IMR-90 (cell line): ENCODE measurements around the gene PLA2G4E. TPM values are rescaled to one million over a fixed set of nuclear protein-coding genes. Genes with fewer than 3 reads are reported as not detected.

Experiments
- ATAC-seq: fragments of 200-7000 bp; cut with Tn5 transposase; 2 replicates; pipeline ENCODE4 v1.9.1; 2020; ENCODE audit warnings: low read depth, mild to moderate bottlenecking, moderate library complexity
- BruUV-seq: library from RNA; stranded (reverse); fragments of 400-500 nt; replicated peaks from 2 replicates; lab custom pipeline; 2021; lab: Mats Ljungman, UMichigan
- CTCF ChIA-PET: fragments of 300-600 bp; formaldehyde crosslinking; extraction: SDS; loops from one replicate; lab custom pipeline; 2021; ENCODE audit warnings: antibody characterized with exemption; lab: Yijun Ruan, JAX
- POLR2A ChIA-PET: fragments of 300-600 bp; sonication (Branson Sonifier 250); formaldehyde crosslinking; loops from one replicate; lab custom pipeline; 2022; ENCODE audit warnings: antibody characterized with exemption; ENCODE audit not compliant: unreplicated experiment; lab: Charles Lee
- DNase-seq: peaks from one replicate; pipeline ENCODE4 v3.0.0; 2013
- H2AFZ ChIP-seq: replicated peaks from 2 replicates; pipeline ENCODE3; 2013; ENCODE audit warnings: low read length, mild to moderate bottlenecking; ENCODE audit not compliant: poor library complexity
- H2AK5ac ChIP-seq: 2 replicates; pipeline ENCODE4 v1.6.1; 2013; ENCODE audit warnings: low read depth, low read length, inconsistent platforms
- H2AK9ac ChIP-seq: replicated peaks from 2 replicates; pipeline ENCODE3; 2013; ENCODE audit warnings: mild to moderate bottlenecking, low read depth, low read length, moderate library complexity; ENCODE audit not compliant: poor library complexity
- H2BK120ac ChIP-seq: 2 replicates; pipeline ENCODE4 v1.6.1; 2013; ENCODE audit warnings: low read depth, low read length, inconsistent platforms
- H2BK15ac ChIP-seq: 3 replicates; pipeline ENCODE4 v1.6.1; 2013; ENCODE audit warnings: low read depth, low read length, inconsistent platforms
- H2BK20ac ChIP-seq: 2 replicates; pipeline ENCODE4 v1.6.1; 2013; ENCODE audit warnings: low read depth, mild to moderate bottlenecking, inconsistent platforms, low read length, moderate library complexity
- H2BK5ac ChIP-seq: 2 replicates; pipeline ENCODE4 v1.6.1; 2013; ENCODE audit warnings: mild to moderate bottlenecking, low read depth, low read length, inconsistent platforms; ENCODE audit not compliant: poor library complexity, severe bottlenecking
- H3K14ac ChIP-seq: replicated peaks from 2 replicates; pipeline ENCODE4 v1.6.1; 2013; ENCODE audit warnings: low read depth, low read length, inconsistent platforms
- H3K18ac ChIP-seq: 2 replicates; pipeline ENCODE4 v1.6.1; 2013; ENCODE audit warnings: low read depth, low read length, control low read depth
- H3K23ac ChIP-seq: 2 replicates; pipeline ENCODE4 v1.6.1; 2013; ENCODE audit warnings: low read depth, low read length, inconsistent platforms
- H3K27ac ChIP-seq: 2 replicates; pipeline ENCODE4 v1.5.1; 2013; ENCODE audit warnings: mild to moderate bottlenecking, control low read depth, low read length; ENCODE audit not compliant: insufficient read depth
- H3K27me3 ChIP-seq: 2 replicates; pipeline ENCODE4 v1.6.1; 2013; ENCODE audit warnings: low read length; ENCODE audit not compliant: control insufficient read depth, insufficient read depth
- H3K36me3 ChIP-seq: 2 replicates; pipeline ENCODE4 v1.6.1; 2013; ENCODE audit warnings: low read length, mixed read lengths; ENCODE audit not compliant: control insufficient read depth, insufficient read depth
- H3K4ac ChIP-seq: 2 replicates; pipeline ENCODE4 v1.6.1; 2013; ENCODE audit warnings: low read depth, low read length, inconsistent platforms
- H3K4me1 ChIP-seq: 2 replicates; pipeline ENCODE4 v1.6.1; 2013; ENCODE audit warnings: low read length, mixed read lengths; ENCODE audit not compliant: control insufficient read depth, insufficient read depth
- H3K4me2 ChIP-seq: 2 replicates; pipeline ENCODE4 v1.6.1; 2013; ENCODE audit warnings: low read depth, mild to moderate bottlenecking, control low read depth, low read length, moderate library complexity
- H3K4me3 ChIP-seq: 2 replicates; pipeline ENCODE4 v1.5.1; 2013; ENCODE audit warnings: low read depth, mild to moderate bottlenecking, control low read depth, low read length, moderate library complexity; ENCODE audit not compliant: insufficient read depth
- H3K56ac ChIP-seq: 2 replicates; pipeline ENCODE4 v1.6.1; 2013; ENCODE audit warnings: low read length, inconsistent platforms; ENCODE audit not compliant: insufficient read depth; ENCODE audit errors: extremely low read depth
- H3K79me1 ChIP-seq, 2 experiments: 2 replicates each; pipeline ENCODE4 v1.6.1; 2013; ENCODE audit warnings: low read length in 2 of 2, inconsistent platforms in 1 of 2, low read depth in 1 of 2
- H3K9ac ChIP-seq: 2 replicates; pipeline ENCODE4 v1.6.1; 2013; ENCODE audit warnings: low read depth, low read length, control low read depth
- H3K9me1 ChIP-seq: 2 replicates; pipeline ENCODE4 v1.6.1; 2013; ENCODE audit warnings: low read length, inconsistent platforms; ENCODE audit not compliant: insufficient read depth
- H3K9me3 ChIP-seq: 2 replicates; pipeline ENCODE4 v1.6.1; 2013; ENCODE audit warnings: low read length; ENCODE audit not compliant: control insufficient read depth, insufficient read depth
- H4K20me1 ChIP-seq: 2 replicates; pipeline ENCODE4 v1.6.1; 2013; ENCODE audit warnings: low read length, inconsistent platforms; ENCODE audit not compliant: insufficient read depth
- H4K5ac ChIP-seq: 2 replicates; pipeline ENCODE4 v1.6.1; 2013; ENCODE audit warnings: mild to moderate bottlenecking, low read depth, low read length, control low read depth
- H4K8ac ChIP-seq, 2 experiments: 2 replicates each; pipeline ENCODE4 v1.6.1; 2013; ENCODE audit warnings: low read depth in 2 of 2, low read length in 2 of 2, control low read depth in 1 of 2, inconsistent platforms in 1 of 2
- H4K91ac ChIP-seq: 2 replicates; pipeline ENCODE4 v1.6.1; 2013; ENCODE audit warnings: low read depth, low read length, inconsistent platforms; ENCODE audit not compliant: insufficient read depth
- BHLHE40 ChIP-seq: fragments of 150-350 bp; IDR thresholded peaks from 2 replicates; pipeline ENCODE4 v1.6.1; 2016; ENCODE audit warnings: mild to moderate bottlenecking, low read depth, low read length
- CEBPB ChIP-seq: IDR thresholded peaks from 2 replicates; pipeline ENCODE4 v1.6.1; 2012; ENCODE audit warnings: low read depth, low read length, improper control_type of control experiment
- CHD1 ChIP-seq: IDR thresholded peaks from 2 replicates; pipeline ENCODE4 v1.6.1; 2012; ENCODE audit warnings: low read depth, low read length, improper control_type of control experiment
- FOS ChIP-seq: fragments of 150-350 bp; IDR thresholded peaks from 2 replicates; pipeline ENCODE4 v1.6.1; 2016; ENCODE audit warnings: low read depth, low read length
- MAFK ChIP-seq: IDR thresholded peaks from 2 replicates; pipeline ENCODE4 v1.6.1; 2012; ENCODE audit warnings: low read depth, low read length, improper control_type of control experiment
- MAZ ChIP-seq: IDR thresholded peaks from 2 replicates; pipeline ENCODE4 v1.6.1; 2012; ENCODE audit warnings: low read depth, mild to moderate bottlenecking, low read length, improper control_type of control experiment, moderate library complexity, borderline replicate concordance
- MXI1 ChIP-seq: IDR thresholded peaks from 2 replicates; pipeline ENCODE4 v1.6.1; 2012; ENCODE audit warnings: low read depth, mild to moderate bottlenecking, low read length, moderate library complexity, borderline replicate concordance
- NFE2L2 ChIP-seq: fragments of 150-350 bp; IDR thresholded peaks from 2 replicates; pipeline ENCODE4 v1.6.1; 2016; ENCODE audit warnings: low read depth, mild to moderate bottlenecking, low read length
- POLR2A ChIP-seq: IDR thresholded peaks from 2 replicates; pipeline ENCODE4 v1.6.1; 2012; ENCODE audit warnings: mild to moderate bottlenecking, low read depth, low read length
- RAD21 ChIP-seq: IDR thresholded peaks from 2 replicates; pipeline ENCODE4 v1.6.1; 2012; ENCODE audit warnings: low read length, improper control_type of control experiment
- RCOR1 ChIP-seq: IDR thresholded peaks from 2 replicates; pipeline ENCODE4 v1.6.1; 2012; ENCODE audit warnings: mild to moderate bottlenecking, low read length, improper control_type of control experiment; ENCODE audit not compliant: insufficient replicate concordance
- RFX5 ChIP-seq: IDR thresholded peaks from 2 replicates; pipeline ENCODE4 v1.8.0; 2012; ENCODE audit warnings: low read depth, mild to moderate bottlenecking, low read length, moderate library complexity
- SMC3 ChIP-seq: fragments of 150-350 bp; IDR thresholded peaks from 2 replicates; pipeline ENCODE4 v1.6.1; 2016; ENCODE audit warnings: low read depth, mild to moderate bottlenecking, antibody characterized with exemption, low read length, moderate library complexity
- WGBS, 2 experiments: methylation state at CpG; one replicate each; pipeline versions ENCODE4 v1.1.5 to v1.1.7; 2013; ENCODE audit warnings: missing lambda C conversion rate in 2 of 2; ENCODE audit not compliant: insufficient read length in 1 of 2; ENCODE audit errors: extremely low coverage in 2 of 2; 5-methylcytosine and 5-hydroxymethylcytosine counted together
- dilution Hi-C: fragments of 300-500 bp; cut with HindIII; formaldehyde crosslinking; loops from one replicate; pipeline ENCODE4 v1.14.3; 2018; ENCODE audit warnings: low sequenced_read_pairs; ENCODE audit not compliant: unreplicated experiment
- in situ Hi-C: fragments of 300-500 bp; cut with MboI; formaldehyde crosslinking; loops from 3 replicates; pipeline ENCODE4 v1.14.3; 2019; ENCODE audit warnings: low sequenced_read_pairs, inconsistent platforms, mixed read lengths
- intact Hi-C: fragments of 100-400 bp; cut with micrococcal nuclease; formaldehyde crosslinking; loops from 2 replicates; pipeline ENCODE4 v1.10.0; 2022
- polyA plus RNA-seq, 3 experiments: library from polyadenylated mRNA; depleted of rRNA; stranded (reverse); fragments of >200 nt; gene quantifications; 2 replicates each; pipeline ENCODE4 v1.2.3, GENCODE V29; 2012; ENCODE audit warnings: low replicate concordance in 1 of 3
- total RNA-seq: library from RNA; depleted of rRNA; stranded (reverse); fragments of >200 nt; gene quantifications from 2 replicates; pipeline ENCODE4 v1.2.3, GENCODE V29; 2012
- TF ChIP-seq, protein P1 (sequence below): conservative IDR thresholded peaks from 2 replicates; pipeline ENCODE4 v1.5.1; 2012; ENCODE audit warnings: mild to moderate bottlenecking, low read depth, low read length, improper control_type of control experiment
- TF ChIP-seq, protein P2 (sequence below): fragments of 150-350 bp; IDR thresholded peaks from 2 replicates; pipeline ENCODE4 v1.6.1; 2017; ENCODE audit warnings: mild to moderate bottlenecking, antibody characterized with exemption, low read length, low read depth
- TF ChIP-seq, protein P3 (sequence below): fragments of 150-350 bp; IDR thresholded peaks from 2 replicates; pipeline ENCODE4 v1.6.1; 2016; ENCODE audit warnings: low read depth, mild to moderate bottlenecking, low read length, moderate library complexity, borderline replicate concordance

PLA2G4E gene
- total and polyA plus RNA-seq, 2 of the 4 experiments (the other 2 are of a cell fraction): not detected

DNA sequence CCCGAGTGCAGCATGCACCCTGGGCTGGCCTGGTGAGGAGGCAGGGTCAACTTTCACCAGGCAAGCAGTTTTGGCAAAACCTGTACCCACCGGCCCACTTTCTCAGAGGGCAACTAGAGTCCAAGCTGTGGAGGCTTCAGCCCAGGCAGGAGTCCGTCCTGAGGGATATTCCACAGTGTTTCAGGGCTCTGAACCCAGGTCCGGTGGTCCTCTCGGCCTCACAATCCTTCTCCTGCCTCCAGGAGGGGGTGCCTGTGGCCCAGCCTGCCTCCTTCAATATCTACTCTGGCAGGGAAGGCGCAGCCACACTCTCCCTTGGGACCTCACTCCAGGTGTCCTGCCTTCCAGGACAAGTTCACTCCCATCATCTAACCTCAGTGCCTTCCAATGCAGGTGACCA lies 3.9 kb downstream of the PLA2G4E start:
- in situ Hi-C loops (no loop called here), dilution Hi-C loops (no loop called here), intact Hi-C loops (no loop called here)
- POLR2A ChIA-PET: no interaction called here
- no peak overlapping the region for H4K8ac ChIP-seq
- no peaks in the 10 kb centered on the region for H3K79me1 ChIP-seq
- no peak overlapping the region for H2AK5ac ChIP-seq
- no peaks in the 10 kb centered on the region for H3K36me3 ChIP-seq
- CTCF ChIA-PET: no interaction called here
- H3K4me3 ChIP-seq: no peak overlapping the region
- no peak overlapping the region for H2AK9ac ChIP-seq
- H2BK120ac ChIP-seq: no peak overlapping the region
- no peak overlapping the region for H2BK15ac ChIP-seq
- H2BK5ac ChIP-seq: no peak overlapping the region
- peaks cover 71% of the 10 kb centered on the region for H3K27me3 ChIP-seq
- WGBS, 2 experiments: 71% methylated on average over 3 of the region's 6 CpGs; no CpG with 5 or more reads in 1 of the 2 experiments
- H2AFZ ChIP-seq: no peak overlapping the region
- peaks cover 3% of the 10 kb centered on the region; the same call in 1 of the 2 replicates for H3K9me3 ChIP-seq
- no peaks in the 10 kb centered on the region for H3K9me1 ChIP-seq
- no peak overlapping the region for H4K91ac ChIP-seq
- no peak overlapping the region for H4K5ac ChIP-seq
- ATAC-seq (no peak), DNase-seq (no peak)
- no peak overlapping the region for H3K4ac ChIP-seq
- H3K27ac ChIP-seq: no peak overlapping the region
- no peak overlapping the region for H3K9ac ChIP-seq
- H3K4me1 ChIP-seq: no peaks in the 10 kb centered on the region
- no peak overlapping the region for H2BK20ac ChIP-seq
- no peak overlapping the region for H3K18ac ChIP-seq
- TF ChIP-seq CHD1 (no peak), CEBPB (no peak), FOS (no peak), MAZ (no peak), MXI1 (no peak), BHLHE40 (no peak), RAD21 (no peak), RCOR1 (no peak), POLR2A (no peak), MAFK (no peak), RFX5 (no peak), NFE2L2 (no peak), SMC3 (no peak)
- TF ChIP-seq, protein P1, sequence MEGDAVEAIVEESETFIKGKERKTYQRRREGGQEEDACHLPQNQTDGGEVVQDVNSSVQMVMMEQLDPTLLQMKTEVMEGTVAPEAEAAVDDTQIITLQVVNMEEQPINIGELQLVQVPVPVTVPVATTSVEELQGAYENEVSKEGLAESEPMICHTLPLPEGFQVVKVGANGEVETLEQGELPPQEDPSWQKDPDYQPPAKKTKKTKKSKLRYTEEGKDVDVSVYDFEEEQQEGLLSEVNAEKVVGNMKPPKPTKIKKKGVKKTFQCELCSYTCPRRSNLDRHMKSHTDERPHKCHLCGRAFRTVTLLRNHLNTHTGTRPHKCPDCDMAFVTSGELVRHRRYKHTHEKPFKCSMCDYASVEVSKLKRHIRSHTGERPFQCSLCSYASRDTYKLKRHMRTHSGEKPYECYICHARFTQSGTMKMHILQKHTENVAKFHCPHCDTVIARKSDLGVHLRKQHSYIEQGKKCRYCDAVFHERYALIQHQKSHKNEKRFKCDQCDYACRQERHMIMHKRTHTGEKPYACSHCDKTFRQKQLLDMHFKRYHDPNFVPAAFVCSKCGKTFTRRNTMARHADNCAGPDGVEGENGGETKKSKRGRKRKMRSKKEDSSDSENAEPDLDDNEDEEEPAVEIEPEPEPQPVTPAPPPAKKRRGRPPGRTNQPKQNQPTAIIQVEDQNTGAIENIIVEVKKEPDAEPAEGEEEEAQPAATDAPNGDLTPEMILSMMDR: no peak
- TF ChIP-seq, protein P2, sequence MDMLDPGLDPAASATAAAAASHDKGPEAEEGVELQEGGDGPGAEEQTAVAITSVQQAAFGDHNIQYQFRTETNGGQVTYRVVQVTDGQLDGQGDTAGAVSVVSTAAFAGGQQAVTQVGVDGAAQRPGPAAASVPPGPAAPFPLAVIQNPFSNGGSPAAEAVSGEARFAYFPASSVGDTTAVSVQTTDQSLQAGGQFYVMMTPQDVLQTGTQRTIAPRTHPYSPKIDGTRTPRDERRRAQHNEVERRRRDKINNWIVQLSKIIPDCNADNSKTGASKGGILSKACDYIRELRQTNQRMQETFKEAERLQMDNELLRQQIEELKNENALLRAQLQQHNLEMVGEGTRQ: no peak
- TF ChIP-seq, protein P3, sequence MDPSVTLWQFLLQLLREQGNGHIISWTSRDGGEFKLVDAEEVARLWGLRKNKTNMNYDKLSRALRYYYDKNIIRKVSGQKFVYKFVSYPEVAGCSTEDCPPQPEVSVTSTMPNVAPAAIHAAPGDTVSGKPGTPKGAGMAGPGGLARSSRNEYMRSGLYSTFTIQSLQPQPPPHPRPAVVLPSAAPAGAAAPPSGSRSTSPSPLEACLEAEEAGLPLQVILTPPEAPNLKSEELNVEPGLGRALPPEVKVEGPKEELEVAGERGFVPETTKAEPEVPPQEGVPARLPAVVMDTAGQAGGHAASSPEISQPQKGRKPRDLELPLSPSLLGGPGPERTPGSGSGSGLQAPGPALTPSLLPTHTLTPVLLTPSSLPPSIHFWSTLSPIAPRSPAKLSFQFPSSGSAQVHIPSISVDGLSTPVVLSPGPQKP: no peak
- H3K56ac ChIP-seq: no peak overlapping the region
- no peaks in the 10 kb centered on the region for H4K20me1 ChIP-seq
- H3K23ac ChIP-seq: no peak overlapping the region
- BruUV-seq: no TSS peak
- H3K4me2 ChIP-seq: no peak overlapping the region
- H3K14ac ChIP-seq: no peak overlapping the region
